Measurements from ENCODE around the gene ITPRID2.

Gene ITPRID2

GRCh38 chr2:181882246-181883020 is 9.1 kb upstream of the ITPRID2 start:
- no peak for DNase-seq

- no peak for DNase-seq
These were observed 6.9 kb upstream of the ITPRID2 start for GRCh38 chr2:181884601-181885000.

DNA sequence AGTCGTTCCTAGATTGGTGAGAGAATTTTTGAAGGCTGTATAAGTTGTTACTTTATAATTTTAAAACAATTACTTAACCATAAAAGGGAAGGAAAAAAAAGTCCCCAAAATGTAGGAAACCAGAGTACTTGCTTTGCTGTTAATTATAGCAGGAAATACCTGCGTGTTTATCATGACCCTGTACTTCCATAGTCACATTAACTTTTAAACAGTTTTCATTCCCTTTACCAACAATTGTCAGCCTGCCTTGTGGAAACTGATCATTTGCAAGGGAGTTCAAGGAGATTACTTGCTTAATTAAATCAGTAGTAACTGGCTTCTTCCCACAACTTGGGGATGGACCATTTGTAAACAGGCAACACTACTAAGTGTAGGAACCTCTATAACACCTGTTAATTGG is 6.4 kb upstream of the ITPRID2 start:
- no peak for DNase-seq

DNA sequence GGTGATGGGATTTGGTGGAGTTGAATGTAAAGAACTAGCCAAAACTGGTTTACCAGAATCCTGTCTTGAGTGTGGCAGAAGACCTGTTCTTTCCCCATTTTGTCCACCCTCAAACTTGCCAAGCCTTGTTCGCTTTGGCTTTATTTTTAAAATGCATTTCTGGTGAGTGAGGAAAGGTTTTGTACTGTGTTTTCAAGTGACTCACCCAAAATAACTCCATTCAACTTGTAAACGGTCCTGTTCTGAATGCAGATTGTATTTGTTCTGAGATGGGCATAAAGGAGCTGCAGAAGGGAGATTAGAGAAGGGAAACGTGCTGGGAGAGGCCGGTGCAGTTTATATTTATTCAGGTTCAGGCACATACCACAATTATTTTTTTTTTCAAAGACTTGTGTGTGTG is 5.3 kb upstream of the ITPRID2 start:
- DNase-seq, result no peak

GRCh38 chr2:181887045-181887444 is 4.5 kb upstream of the ITPRID2 start:
- DNase-seq, result no peak

DNA sequence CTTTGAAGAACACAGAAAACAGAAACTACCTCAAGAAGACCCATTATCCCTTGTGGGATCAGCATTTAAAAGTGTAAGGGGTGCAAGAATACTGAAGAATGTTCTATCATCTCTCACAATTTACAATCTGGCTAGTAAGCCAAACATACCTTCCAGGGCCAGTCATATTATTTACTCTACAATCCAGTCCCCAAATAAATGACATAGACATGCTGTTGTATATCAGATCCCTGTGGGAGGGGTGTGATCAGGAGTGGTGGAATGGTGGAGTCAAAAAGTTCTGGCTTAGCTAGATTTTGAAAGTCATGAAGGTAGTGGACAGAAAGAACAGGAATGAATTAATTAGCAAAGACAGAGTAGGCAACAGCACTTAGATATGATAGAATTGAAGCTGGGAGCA is 1.8 kb upstream of the ITPRID2 start:
- no peak for DNase-seq

DNA sequence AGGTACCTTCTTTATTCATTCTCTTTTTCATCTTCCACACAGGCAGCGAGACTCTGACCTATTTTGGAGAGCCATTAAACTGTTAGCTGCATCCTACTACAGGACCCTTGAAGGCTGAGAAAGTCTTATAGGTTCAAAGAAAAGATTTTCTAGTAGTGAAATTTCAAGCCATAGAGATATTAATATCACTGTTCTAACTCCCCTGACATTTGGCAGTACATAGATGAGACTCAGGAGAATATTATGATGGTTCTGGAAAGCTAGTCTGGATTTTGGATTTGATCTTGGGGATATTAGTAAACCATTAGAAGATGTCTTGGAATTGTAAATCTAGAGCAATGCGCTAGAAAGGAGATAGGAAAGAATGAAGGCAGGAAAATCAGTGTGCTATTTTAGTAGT is 1.3 kb upstream of the ITPRID2 start:
- DNase-seq, result no peak

GRCh38 chr2:181891966-181892798 is 652 bp downstream of the ITPRID2 start:
- peak; percentile 49 for DNase-seq

- DNase-seq, result no peak
These were observed 1.4 kb downstream of the ITPRID2 start for GRCh38 chr2:181892799-181893435.

DNA sequence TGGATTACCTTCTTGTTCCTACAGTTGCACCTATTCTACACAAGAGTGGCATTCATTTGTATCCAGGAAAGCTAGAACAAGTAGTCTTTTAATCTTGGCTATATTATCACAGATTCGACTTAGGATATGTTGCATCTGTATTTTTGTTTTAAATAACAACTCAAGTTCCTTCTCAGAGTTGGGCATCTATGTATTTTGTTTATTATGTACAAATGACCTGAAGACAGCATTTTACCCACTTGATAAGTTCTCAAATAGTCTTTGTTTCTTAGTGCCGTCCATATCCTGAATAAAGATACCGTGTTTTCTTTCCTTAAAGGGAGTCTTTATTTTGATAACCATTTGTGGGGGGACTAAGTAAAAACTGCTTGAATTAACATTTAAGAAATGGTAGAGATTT is 2.9 kb downstream of the ITPRID2 start:
- DNase-seq, result no peak

DNA sequence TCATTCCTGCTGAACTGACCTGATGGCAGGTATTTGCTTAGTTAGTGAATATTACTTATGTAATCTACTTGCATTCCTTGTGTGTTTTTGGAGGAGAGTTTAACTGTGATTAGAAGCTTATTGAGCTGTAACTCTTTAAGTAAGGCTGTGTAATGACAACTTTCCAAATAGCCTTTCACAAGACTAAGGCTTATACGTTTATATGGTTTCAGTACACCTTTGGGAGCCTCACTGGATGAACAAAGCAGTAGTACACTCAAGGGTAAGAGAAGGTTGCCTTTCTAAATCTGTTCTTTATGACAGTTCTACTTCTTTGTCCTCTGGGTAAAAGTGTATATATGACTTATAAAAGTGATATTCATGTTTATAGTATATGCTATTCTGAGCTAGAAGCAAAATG is 4.3 kb downstream of the ITPRID2 start:
- DNase-seq, result no peak

- no peak for DNase-seq
These were observed 4.8 kb downstream of the ITPRID2 start for GRCh38 chr2:181896286-181896685.

- no peak for DNase-seq
These were observed 8.6 kb downstream of the ITPRID2 start for GRCh38 chr2:181900007-181900651.

DNA sequence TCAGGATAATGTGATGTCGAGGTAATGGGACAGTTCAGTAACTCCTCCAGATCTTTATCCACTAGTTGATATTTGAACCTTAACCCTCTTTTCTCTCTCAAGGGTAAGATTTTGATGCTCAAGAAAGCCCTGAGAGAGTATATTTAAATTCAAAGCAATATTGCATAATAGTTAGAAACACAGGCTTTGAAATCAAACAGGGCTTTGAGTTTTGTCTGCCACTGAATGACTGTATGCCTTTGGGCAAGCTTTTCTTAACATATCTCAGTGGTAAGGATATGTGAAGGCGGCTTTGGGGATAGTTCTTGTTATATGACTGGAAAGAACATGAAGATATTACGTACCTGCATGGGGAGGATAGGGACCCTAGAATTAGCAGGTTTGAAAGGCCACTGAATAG is 11.1 kb downstream of the ITPRID2 start:
- no peak for DNase-seq

DNA sequence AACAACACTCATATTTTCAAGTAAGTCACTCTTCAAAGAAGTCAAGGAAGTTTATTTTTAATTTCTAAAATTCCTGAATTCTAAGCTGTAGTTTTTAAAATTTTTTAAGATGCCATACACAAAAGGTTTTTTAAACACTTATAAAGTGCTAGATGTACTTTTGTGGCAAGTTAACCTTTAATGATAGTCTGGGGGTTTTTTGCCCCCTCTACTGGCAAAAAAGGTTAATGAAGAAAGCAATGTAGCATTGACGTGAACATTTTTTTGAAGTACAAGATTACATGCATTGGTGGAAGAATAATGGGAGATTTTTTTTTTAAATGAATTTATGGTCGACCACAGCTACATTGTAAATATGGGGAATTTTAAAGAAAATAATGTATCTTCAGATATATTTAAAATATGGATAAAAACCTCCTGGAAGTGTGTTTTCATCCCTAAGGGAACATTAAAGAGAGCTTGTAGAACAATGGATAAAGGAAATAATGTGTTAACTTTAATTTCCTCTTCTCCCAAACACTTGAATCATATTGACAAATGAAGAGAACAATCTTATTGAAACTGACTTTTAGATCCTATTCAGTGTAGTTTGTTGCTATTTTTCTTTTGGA is 12.6 kb downstream of the ITPRID2 start:
- DNase-seq, result no peak

DNA sequence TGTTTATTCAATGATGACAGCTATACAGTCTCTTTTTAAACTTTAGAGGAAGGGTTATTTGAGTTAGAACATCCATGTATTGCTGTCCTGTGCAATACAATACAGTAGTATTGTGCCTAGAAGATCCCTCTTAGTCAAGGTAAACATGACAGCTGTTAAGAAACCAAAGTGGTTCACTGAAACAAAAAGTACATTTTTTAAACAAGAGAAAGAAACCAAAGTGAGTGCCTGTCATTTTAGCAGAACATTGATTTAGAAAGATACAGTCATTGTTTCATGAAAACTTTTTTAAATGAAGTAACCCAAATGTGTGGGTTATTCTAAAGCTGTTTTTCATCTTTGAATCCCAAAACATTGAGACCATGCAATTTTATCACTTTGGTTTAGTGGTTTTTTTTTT is 15.5 kb downstream of the ITPRID2 start:
- no peak for DNase-seq

GRCh38 chr2:181907635-181908034 is 16.1 kb downstream of the ITPRID2 start:
- DNase-seq, result no peak

- DNase-seq, result no peak
These were observed 18.7 kb downstream of the ITPRID2 start for GRCh38 chr2:181910028-181910831.

DNA sequence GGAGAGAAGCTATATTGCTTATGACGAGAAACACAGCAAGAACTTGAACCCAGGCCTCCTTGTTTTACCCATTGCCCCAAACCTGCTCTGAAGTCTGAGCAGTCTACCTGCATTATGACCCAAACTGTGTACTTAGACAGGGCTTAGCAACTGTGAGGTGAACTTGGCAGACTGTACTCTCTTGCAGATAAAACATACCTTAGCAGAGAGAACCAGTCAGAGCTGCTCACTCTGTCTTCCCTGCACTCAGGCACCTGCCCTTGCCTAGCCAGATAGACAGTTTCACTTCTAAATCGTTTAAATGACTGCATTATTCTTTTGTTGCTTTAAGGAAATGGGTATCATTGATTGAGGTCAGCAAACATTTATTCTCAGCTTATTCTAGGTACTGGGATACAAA is 20.3 kb downstream of the ITPRID2 start:
- no peak for DNase-seq

- DNase-seq, result no peak
These were observed 23.6 kb downstream of the ITPRID2 start for GRCh38 chr2:181915102-181915501.

- no peak for DNase-seq
These were observed 25.5 kb downstream of the ITPRID2 start for GRCh38 chr2:181916726-181917718.

All from stimulated activated naive CD4-positive, alpha-beta T cell treated with Interleukin-2 at 50 U/mL for 16 hours (primary cell).